GM10847 (cell line): ENCODE results near the gene KCNJ1.

Experiments used
- POLR2A ChIP-seq: IDR thresholded peaks from 2 replicates; pipeline ENCODE4 v1.6.1; 2011; ENCODE audit not compliant: insufficient read length; ENCODE audit errors: extremely low read depth

Gene KCNJ1

DNA sequence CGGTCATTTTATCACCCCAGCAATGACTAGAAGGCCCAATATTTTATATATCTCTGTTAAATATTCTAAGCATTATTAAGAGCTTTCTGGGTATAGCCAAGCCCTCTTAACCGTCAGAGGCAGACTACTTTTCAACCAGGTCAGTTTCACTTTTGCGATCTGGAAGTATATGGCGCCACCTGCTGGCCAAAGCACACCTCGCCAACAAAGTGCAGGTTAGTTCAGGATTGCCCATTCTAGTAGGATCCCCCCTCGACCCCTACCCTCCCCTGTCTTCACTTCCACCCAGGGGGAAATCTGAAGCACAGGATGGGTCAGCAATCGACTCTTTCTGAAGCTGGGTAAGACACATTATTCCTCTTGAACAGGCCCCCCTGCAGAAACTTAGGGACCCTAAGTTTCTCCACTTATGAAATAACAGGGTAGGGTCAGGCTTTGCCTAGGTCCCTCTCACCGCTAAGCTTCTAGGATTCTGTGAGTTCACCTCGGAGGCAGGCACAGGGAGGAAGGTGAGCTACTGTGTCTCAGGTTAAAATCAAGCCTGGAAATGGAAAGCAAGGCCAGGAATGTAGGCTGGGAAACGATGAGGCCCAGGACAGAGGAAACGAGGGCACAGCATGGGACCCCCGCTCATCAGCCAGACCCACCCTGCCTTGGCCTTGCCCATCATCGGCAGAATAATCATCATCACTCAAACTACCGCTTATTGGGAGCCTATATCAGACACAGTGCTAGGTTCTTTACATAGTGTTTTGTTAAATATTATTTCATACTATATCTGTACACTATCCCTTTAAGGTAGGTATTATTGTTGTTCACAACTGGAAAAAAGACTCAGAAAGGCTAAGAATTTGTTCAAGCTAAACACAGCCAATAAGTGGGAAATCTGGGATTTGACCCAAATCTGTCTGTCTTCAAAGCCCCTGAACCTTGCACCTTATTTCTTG is 35.6 kb downstream of the KCNJ1 start:
- TF ChIP-seq POLR2A, result no peak

DNA sequence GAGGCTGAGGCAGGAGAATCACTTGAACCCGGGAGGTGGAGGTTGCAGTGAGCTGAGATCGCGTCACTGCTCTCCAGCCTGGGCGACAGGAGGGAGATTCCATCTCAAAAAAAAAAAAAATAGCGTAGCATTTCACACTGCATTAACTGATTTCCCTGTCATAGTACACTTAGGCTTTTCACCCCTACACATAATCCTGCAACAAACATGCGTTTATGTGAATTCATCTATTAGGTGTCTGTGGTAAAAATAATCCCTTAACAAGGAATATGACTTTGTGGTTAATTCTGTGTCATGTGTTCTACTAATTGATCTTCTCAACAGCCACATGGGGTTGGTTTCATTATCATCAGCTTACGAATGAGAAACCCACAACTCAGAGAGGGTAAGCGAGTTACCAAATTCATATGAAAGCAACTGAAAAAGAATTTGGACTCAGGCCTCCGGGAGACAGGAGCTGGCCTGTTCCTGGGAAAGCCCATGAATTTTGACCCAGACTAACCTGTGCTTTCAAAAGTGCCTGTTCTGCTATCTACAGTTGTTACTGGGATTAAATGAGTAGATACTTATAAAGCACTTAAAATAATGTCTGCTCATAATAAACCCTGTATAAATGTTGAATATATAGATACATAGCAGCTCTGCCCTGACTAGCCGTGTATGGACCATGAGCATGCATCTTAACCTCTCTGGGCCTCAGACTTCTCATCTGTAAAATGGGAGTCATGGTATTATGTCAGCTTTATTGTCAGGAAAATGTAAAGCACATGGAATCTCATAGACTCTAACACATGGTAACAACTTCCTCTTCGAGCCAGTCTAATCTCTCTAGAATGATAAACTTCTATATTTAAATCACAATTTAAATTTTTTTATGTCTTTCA is 36.6 kb downstream of the KCNJ1 start:
- TF ChIP-seq POLR2A, result no peak

DNA sequence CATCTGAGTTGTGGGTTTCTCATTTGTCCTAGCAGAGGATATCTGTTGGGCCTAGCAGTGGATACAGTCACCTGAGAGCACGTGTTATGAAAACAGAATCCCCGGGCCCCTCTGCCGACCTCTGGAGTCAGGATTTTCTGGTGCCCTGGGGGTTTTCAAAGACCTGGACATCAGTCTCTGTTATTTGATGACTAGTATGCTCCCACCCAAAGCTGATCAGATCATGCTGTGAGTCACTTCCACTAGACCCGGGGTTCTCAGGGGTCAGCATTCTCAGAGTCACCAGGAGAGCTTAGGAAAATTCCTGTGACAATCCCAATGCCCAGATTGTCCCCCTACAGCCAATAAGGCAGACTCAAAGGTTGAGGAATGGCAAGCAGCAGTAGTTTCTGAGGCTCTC is 38.7 kb downstream of the KCNJ1 start:
- no peak for TF ChIP-seq POLR2A

DNA sequence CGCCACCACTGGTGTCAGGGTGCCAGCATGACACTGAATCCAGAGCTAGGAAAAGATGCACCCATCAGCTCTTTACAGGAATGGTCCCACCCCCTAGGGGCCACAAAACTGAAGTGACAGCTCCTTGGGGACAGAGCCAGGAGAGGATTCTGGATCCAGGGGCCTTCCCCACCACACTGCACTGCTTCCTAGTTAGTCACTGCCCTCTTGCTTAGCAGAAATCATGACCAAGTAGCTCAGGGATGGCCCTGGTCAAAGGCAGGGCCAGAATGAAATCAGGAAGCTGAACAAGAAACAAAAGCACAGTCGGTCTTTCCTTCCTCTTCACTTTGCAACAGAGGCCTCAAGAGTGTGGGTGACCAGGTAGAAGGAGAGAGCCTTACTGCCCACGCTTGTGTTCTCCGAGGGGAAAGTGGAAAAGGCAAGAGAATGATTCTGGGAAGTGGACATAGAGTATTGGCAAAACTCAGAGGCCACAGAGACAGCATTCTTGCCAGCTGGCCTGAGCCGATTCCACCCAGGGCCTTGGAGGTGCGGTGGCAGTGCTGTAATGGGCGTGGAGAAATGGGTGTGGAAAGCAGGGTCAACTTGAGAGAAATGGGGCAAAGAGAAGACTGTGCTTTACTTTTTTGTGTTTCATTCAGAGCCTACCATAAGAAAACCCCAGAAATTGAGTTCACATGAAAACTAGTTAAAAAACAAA is 39.8 kb downstream of the KCNJ1 start:
- no peak for TF ChIP-seq POLR2A

DNA sequence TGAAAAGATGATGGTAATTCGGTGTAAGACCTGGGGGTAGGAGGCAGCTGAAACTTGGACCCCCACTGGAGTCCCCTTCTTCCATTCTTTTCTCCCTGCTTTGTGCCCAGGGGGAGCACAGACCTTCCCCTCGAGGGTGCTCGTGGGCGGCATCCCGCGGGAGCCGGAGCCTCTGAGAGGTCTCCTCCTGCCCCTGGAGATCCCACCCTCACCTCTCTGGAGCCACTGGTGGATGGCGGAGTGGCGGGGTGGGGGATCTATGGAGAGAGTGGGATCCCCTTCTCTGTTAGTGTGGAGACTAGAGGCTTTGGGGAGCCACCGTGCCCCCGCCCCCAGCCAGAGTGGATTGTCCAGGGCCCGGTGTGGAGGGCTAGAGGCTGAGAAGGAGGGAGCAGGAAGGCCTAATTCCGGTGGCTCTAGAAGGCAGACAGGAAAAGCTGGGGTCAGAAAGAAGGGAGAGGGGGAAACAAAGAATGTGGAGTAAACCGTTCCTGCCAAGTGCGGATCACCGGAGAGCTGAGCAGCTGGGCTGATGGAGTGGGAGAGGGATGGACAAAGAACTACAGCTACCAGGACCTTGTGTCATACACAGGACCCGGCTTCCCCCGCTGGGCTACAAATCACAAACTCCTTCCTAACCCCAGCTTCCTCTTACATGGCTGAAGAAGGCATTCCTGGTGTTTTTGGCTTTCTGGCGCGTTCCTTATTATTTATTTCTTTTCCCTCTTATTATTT is 41.9 kb downstream of the KCNJ1 start:
- TF ChIP-seq POLR2A, result no peak

DNA sequence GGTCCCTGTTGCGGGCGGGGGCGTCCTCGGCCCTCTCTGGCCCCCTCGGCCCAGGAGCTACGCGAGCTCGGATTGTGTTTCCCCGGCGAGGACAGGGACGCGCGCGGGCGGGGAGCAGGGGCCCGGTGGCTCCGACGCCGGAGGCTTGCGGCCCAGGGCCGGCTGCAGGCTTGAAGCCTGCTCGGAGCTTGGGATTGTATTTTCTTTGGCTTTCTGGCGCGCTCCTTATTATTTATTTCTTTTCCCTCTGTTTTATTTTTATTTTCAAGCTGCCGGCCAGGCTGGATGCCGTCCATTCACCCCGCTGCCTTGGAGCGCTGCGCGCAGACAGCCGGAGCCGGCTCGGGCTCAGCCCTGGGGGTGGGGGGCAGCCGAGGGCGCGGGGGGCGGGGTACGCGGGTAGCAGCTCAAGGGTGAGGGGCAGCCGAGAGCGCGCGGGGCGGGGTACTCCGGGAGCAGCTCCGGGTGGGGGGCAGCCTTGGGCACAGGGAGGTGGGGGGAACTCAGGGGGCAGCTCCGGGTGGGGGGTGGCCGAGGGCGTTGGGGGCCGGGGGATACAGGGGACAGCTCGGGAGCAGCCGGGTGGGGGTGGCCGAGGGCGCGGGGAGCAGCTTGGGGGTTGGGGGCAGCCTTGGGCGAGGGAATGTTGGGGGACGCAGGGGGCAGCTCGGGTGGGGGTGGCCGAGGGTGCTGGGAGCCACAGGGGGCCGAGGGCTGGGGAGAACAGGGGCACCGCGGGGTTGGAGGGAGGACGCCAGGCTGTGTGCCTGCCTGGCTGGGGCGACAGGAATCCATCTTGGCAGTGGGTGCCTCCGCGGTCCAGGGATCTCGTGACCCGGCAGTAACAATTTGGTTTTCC is 42.7 kb downstream of the KCNJ1 start:
- TF ChIP-seq POLR2A, result no peak

DNA sequence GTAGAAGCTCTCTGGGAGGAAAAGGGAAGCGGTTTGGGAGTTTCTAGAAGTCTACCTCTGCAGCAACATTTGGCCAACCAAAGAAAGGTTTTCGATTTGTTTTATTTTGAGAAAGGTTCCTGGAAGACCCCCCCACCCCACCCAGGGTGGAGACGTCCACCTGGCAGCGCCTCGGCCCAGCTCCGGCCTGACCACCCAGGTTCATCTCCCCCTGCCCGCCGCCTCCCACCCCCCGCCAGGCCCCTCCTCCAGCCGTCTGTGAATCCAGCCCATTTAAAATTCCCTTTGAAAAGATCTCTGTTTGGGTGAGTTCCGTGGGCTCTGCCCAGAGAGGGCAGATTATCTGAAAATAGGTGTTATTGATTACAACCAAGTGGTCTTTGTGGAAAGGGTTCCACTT is 43.3 kb downstream of the KCNJ1 start:
- TF ChIP-seq POLR2A, result no peak

DNA sequence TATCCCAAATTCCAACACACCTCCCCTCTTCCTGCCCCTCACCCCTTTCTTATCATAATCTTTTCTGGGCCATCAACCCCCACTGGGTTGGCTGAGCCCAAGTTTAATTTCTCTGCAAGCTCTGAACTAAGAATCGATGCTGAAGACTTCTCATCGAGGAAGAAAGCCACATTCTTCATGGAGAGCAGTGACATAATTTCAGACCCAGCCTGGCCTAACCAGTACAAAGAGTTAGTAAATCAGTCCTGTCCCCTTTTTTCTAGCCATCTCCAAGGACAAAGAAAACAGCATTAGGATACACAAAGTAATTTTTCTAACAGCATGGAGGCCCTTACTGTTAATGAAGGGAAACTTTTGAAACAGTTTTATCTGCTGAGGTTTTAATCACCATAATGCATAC is 45.0 kb downstream of the KCNJ1 start:
- no peak for TF ChIP-seq POLR2A

DNA sequence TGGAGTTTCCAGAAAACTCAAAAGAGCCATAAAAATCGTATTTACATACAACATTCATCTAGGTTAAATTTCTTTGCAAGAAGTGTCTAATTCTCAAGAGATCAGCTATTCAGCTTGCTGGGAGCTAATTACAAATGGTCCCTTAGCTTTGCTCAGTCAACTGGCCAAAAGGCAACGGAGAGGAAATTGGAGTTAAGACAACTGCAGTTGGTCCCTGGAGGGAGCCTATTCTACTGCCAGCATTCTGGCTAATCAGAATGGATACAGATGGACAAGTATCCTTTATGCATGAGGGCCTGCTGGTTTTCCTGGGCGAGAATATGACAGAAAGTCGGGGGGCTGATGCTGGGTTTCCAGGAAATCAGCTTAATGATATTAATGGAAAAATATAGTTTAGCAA is 45.5 kb downstream of the KCNJ1 start:
- no peak for TF ChIP-seq POLR2A

DNA sequence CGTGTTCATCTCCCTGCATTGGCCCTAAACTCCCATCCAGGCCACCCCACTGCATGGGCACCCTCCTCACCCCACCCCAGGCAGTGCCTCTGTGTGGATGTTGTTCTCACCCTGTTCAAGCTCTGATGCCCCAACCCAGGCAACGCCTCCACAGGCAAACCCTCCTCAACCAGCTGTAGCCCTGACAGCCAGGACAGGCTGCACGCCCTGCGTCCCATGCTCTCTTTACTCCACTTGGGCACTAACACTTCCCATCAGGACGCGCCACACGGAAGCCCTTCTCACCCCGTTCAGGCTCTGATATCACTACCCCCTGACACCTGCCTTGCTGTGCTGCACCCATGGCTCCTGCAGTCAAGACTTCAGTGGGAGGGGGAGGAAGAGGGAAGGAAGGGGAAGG is 47.9 kb downstream of the KCNJ1 start:
- TF ChIP-seq POLR2A, result no peak

DNA sequence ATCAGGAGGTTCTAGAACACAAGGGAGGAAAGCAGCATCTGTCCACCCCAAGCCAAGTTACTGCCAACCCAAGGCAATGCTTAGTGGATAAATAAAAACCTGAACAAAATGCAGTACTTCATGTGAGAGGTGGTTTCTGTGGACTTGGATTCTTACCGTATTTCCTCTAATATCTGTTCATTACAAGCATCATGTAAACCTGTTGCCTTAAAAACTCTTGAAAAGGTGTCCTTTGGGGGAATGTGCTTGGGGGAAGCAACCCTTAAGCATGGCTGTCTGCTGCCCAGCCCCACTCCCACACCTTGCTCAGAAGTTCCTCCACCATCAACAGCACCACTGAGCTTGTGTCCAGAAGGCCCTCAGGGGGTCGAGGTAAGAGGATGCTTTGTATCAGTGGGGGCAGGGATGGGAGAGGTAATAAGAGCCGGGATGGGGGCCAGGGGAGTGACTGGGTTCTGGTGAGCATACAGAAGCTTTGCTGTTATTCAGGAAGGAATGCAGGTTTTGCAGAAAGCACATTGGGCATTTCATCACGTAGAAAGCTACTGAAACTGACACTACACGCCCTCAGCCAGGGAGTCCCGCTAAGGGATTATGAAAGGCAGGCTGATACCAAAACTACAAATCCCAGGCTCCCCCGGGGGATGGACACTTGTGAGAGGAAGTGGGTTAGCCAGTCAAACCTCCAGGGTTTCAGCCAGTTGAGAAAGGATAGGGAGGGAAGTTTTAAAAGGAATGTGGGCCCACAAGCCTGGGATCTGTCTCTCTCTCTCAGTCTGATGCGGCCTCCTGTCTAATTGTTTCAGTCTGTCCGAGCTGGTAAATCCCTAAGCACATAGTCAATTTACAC is 52.0 kb downstream of the KCNJ1 start:
- TF ChIP-seq POLR2A, result no peak

DNA sequence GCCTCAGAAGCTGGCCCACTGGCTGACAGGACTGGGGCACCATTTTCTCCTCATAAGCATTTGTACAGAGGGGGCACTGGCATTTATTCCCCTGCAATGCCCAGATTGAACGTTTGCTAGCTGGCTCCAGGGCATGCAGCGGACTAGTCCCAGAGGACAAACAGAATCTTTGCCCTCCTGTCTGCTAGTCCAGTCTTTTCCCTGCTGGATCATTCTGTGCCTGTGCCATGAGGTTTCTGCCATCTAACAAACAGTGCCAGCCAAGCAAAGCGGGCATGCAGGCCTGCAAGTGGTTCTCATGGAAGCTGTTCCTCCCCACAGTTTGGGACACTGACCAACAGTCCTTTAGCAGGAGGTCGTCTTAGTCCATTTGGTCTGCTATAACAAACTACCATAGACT is 53.4 kb downstream of the KCNJ1 start:
- TF ChIP-seq POLR2A, result no peak

DNA sequence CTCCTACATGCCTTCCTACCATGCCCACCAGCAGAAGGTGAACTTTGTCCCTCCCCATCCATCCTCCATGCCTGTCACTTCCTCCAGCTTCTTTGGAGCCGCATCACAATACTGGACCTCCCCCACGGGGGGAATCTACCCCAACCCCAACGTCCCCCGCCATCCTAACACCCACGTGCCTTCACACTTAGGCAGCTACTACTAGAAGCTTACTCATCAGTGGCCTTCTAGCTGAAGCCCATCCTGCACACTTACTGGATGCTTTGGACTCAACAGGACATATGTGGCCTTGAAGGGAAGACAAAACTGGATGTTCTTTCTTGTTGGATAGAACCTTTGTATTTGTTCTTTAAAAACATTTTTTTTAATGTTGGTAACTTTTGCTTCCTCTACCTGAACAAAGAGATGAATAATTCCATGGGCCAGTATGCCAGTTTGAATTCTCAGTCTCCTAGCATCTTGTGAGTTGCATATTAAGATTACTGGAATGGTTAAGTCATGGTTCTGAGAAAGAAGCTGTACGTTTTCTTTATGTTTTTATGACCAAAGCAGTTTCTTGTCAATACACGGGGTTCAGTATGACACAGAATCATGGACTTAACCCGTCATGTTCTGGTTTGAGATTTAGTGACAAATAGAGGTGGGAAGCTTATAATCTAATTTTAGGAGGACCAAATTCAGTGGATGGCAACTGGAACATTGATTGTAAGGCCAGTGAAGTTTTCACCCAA is 56.1 kb downstream of the KCNJ1 start:
- no peak for TF ChIP-seq POLR2A

DNA sequence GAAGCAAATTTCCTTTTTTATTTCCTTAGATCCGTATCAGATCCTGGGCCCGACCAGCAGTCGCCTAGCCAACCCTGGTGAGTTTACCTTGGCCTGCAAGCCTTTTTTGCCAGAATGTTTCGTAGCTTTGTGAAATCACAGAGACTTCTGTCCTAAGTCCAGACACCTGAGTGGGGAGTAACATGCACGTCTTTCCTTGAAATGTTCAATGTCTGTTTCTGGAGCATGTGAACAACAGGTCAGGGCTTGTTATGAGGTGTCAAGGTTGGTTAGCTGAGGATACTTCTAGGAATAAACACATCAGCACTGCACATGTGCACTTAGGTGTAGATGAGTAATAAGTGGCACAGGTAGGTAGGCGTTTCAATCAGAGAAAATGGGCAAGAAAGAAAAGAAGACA is 58.0 kb downstream of the KCNJ1 start:
- TF ChIP-seq POLR2A, result no peak
